ENCODE data around the gene GMPS.

DNA sequence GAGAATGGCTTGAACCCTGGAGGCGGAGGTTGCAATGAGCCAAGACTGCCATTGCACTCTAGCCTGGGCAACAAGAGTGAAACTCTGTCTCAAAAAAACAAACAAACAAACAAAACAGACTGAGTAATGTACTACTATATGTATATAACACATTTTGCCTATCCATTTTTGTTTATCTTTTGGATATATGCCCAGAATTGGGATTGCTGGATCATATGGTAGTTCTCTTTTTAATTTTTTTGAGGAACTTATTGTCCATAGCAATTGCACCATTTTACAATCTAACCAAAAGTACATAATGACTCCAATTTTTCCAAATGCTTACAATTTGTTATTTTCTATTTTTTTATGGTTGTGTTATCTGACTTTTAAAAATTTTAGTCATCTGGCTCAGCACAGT, 47.3 kb downstream of the GMPS start:
- TF ChIP-seq, protein P1, sequence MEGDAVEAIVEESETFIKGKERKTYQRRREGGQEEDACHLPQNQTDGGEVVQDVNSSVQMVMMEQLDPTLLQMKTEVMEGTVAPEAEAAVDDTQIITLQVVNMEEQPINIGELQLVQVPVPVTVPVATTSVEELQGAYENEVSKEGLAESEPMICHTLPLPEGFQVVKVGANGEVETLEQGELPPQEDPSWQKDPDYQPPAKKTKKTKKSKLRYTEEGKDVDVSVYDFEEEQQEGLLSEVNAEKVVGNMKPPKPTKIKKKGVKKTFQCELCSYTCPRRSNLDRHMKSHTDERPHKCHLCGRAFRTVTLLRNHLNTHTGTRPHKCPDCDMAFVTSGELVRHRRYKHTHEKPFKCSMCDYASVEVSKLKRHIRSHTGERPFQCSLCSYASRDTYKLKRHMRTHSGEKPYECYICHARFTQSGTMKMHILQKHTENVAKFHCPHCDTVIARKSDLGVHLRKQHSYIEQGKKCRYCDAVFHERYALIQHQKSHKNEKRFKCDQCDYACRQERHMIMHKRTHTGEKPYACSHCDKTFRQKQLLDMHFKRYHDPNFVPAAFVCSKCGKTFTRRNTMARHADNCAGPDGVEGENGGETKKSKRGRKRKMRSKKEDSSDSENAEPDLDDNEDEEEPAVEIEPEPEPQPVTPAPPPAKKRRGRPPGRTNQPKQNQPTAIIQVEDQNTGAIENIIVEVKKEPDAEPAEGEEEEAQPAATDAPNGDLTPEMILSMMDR (IDR thresholded peaks at IDR 0.05), result no peak
- TF ChIP-seq EZH2phosphoT487 (IDR thresholded peaks at IDR 0.05) (no peak), EZH2 (IDR thresholded peaks at IDR 0.05) (no peak)

Data from neural progenitor cell (in vitro differentiated cells).